SK-MEL-5 (cell line): ENCODE data around the gene MEF2A. TPM values are rescaled to one million over a fixed set of nuclear protein-coding genes. Genes with fewer than 3 reads are reported as not detected.
A peak's percentile ranks its signal among the peaks of the same experiment; 100 is the strongest.

Source experiments
- DNase-seq: peaks from one replicate; pipeline ENCODE4 v3.0.0-alpha.2; 2016; ENCODE audit warnings: low read depth, low spot score
- in situ Hi-C: cut with HindIII; loops from 2 replicates; pipeline ENCODE4 v1.10.0; 2016; ENCODE audit warnings: low sequenced_read_pairs, high pct_unique_total_duplicates, low pct_unique_long_range_greater_than_20kb
- total RNA-seq: library from RNA; depleted of rRNA; stranded (reverse); fragments of >200 nt; shearing (Covaris generic); gene quantifications from 2 replicates; pipeline ENCODE4 v1.2.3, GENCODE V29; 2014

The MEF2A gene
- total RNA-seq, 1 experiment from 2014 or later, result 29.9 TPM

DNA sequence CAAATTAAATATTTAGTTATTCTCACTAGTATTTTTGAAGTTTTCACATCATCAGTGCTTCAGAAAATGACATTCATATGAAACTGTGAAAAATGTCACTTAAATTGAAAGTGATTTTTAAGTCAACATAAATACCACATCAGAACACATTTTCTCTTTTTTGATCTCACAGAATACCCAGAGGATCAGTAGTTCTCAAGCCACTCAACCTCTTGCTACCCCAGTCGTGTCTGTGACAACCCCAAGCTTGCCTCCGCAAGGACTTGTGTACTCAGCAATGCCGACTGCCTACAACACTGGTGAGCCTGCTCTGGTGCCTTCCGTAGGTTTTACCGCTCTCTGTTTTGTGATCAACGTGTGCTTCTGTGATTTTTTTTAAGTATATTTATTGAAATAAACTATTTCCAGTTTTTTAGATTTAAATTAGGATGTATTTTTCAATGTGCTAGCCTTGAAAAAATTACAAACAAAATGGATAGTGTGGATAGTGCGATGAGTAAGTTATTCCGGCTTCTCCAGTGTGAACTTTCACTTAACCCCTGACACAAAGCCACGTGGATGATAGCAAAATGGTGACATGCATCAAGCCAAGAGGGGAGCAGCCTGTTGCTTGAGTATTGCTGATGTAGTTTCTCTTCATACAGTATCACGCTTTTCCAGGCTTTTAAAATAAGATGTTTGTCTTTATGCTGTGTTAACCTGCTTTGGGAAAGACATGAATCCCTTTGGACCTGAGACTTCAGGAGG lies 140.9 kb downstream of the MEF2A start:
- no peak for DNase-seq
- in situ Hi-C loops, result no loop called here

DNA sequence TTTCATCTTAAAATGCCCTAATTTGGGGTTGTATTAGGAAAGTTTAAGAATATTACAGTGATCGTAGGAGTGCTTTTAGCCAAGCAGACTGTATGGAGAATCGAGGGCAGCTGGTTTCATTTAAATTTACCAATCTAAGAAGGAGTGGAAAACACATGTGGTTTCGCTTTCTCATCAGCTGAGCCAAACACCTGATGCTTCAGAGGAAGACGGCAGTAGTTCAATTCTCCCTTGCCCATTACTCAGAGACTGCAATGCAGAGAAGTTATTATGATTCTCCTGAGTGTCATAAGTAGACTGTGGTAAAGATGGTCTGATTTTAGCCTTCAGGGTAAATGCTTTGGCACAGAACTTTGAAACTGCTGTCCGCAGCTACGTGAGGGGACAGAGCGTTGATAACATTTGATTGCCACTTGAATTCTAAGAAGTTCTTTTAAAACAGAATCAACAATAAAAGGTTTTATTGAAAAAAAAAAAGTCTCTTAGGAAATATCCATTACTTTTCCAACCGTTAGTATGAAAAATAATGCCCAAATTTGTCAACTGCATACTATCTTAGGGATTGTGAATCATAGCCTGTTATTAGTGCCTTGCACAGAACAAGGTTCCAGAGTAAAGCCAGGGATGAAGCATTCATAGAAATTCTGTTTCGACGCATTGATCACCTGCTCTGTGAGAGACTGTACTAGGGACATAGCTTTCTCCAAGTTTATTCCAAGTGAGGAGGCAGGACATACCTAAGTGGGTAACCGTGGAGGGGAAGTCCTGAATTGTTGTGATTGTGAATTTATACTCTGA lies 141.9 kb downstream of the MEF2A start:
- in situ Hi-C loops, result no loop called here
- no peak for DNase-seq

DNA sequence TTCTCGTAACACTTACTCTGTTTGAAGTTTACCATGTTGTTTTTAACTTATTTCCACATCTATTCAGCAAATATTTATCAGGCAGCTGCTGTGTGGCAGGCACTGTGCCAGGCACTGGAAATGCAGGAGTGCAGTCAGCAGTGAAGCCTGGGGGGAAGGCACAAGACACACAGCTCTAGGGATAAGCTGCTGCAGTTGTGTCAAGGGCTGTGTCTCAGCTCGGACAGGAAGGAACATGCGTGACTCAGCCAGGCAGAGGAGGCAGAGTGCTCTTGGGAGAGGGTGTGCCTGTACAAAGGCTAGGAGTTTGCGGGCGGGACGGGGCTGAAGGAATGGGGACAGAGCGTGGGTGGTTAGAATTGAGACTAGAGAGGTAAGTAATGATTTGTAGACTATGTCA lies 142.8 kb downstream of the MEF2A start:
- in situ Hi-C loops, result no loop called here
- peak; percentile 8 for DNase-seq

DNA sequence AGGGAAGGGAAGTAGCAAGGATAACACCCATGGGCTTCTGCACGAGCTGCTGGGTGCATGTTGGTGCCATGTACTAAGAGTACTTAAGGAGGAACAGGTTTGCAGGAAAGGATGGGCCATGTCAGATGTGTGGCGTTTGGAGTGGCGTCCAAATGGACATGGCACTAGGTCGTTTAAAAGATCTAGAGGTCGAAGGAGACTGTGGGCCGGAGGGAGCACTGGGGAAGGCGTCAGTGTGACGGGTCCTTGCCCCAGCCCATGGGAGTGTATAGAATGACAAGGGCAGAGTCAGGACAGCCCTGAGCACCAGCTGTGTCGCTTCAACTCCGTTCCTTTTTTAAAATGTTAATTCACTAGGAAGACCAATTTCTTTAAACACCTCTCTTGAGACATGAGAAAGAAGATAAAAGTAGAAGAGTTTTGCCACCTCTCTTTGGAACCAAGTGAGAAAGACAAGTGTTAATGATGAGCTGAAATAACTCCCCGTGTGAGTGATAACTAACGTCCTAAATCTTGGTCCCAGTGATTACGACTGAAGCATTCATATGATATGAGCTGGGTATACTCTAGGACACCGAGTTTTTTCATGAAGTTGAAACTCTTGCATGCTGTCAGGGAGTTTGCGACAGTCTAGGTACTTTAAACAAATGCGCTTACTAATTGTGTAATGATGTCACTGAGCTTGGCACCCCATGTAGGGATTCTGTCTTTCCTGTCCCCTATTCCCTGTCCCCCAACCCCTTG lies 143.6 kb downstream of the MEF2A start:
- in situ Hi-C loops, result no loop called here

DNA sequence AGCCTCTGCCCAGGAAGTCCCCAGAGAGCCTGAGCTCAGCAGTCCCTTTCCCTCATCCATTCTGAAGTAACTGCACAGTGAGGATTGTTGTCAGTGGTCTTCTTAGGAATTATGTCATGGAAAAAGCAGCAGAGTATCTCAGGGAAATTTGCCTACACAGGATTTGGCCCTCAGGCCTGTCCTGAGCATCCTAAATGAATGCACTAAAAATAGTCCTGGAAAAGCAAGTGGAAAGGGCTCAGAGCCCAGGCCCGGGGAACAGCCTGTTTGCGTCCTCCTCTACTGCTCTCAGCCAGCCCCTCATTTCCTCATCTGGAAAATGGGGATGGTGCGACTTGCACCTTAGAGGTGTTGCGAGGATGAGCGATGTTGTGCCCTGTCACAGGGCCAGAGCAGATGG lies 145.8 kb downstream of the MEF2A start:
- in situ Hi-C loops, result no loop called here

More for the DNA sequence above, 143.6 kb downstream of the MEF2A start:
- DNase-seq, result no peak

DNA sequence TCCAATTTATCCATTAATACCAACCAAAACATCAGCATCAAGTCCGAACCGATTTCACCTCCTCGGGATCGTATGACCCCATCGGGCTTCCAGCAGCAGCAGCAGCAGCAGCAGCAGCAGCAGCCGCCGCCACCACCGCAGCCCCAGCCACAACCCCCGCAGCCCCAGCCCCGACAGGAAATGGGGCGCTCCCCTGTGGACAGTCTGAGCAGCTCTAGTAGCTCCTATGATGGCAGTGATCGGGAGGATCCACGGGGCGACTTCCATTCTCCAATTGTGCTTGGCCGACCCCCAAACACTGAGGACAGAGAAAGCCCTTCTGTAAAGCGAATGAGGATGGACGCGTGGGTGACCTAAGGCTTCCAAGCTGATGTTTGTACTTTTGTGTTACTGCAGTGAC lies 146.6 kb downstream of the MEF2A start:
- DNase-seq, result no peak
- in situ Hi-C loops, result no loop called here

More for the DNA sequence above, 145.8 kb downstream of the MEF2A start:
- DNase-seq, result no peak

DNA sequence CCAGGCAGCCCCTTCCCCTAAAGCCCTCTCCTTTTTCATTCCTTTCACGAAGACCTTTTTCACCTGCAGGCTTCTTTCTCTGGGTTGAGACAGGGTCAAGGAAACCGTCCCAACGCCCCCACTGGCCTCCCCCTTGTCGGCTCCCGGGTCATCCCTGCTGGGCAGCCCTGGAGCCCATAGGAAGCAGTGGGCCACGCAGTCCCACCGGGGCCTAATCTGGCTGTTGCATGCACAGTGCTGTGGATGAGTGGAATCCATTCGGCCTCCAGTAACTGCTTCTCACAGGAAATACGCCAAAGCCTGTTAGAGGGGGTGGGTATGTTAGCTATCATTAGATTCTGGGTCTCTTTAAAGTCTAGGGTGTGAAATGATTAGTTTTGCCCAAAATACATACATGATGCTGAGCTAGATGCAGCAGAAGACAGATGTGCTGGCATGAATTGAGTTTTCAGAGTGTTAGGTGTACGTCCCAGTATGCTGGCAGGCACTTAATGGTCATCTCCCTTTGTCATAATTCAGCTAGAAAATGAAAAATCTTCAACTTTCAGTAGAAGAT lies 150.8 kb downstream of the MEF2A start:
- no peak for DNase-seq
- in situ Hi-C loops, result no loop called here

DNA sequence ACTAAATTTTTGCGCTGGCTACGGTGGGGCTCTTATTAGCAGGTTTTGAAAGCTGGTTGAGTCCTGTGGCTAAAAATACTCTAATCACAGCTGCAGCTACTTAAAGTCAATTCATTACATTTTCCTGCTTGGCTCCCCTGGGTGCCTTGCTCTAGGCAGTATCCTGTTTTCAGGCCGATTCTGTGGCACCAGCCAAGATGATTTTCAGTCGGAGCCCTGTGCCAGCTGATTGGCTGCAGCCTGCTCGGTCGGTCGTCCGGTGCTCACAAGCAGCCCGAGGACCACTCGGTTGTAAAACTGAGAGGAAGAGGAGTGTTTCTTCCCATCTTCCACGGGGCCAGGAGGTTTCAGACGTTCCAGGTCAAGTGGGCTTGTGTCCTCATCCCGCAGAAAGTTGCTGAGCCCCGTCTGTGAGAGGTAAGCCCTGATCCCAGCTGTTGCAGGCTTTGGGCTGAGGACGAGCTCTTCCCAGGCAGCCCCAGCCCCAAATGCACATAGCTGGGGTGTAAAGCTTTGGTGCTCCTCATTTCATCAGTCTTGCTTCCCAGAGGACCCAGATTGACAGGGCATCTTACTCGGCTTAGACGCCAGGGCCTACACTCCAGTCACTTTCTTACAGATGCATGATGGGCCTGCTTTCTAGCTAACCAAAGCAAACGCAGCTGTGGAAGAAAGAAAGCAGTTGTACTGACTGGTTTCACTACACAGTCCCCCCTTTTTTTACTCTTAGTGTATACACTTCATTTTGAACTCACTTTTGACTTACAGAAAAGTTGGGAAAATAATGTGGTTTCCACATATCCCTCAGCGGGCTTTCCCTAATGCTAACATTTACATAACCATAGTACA lies 151.6 kb downstream of the MEF2A start:
- in situ Hi-C loops, result no loop called here

DNA sequence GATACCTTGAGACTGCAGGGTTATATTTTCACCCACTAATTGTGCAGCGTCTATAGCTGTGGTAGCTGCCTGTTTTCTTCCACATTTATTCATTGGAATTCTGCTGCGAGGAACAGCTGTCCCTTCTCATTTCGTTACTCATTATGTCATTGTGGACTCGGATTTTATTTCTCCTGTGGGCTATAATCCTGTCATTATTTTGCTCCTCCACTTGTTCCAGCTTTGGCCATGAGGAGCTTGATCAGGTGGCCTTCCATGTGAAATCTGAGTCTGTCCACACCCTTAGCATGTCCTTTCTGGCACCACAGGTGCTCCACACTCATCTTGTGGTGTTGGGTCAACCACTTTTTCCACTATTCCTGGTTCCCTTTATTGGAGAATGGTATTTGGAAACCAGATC lies 152.6 kb downstream of the MEF2A start:
- no peak for DNase-seq
- in situ Hi-C loops, result no loop called here

More for the DNA sequence above, 151.6 kb downstream of the MEF2A start:
- no peak for DNase-seq

DNA sequence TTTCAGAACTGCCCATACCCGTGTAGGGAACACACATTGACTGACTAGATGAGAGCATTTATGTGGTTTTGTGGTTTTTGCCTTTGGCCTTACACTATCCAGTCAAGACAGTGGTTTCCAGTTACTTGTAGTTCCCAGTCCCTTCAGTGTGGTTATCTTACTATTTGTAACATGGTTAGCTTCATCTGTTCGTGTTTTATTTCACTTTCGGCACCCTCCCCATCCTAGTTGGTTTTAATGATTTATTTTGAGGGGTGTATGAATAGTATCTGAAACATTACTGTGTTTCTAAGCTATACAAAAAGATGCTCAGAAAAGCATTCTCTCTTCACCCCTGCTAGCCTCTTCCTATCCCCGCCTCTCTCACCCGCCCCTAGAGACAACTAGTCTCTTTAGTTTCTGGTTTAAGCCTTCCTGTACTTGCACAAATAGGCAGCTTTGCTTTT lies 153.3 kb downstream of the MEF2A start:
- no peak for DNase-seq

DNA sequence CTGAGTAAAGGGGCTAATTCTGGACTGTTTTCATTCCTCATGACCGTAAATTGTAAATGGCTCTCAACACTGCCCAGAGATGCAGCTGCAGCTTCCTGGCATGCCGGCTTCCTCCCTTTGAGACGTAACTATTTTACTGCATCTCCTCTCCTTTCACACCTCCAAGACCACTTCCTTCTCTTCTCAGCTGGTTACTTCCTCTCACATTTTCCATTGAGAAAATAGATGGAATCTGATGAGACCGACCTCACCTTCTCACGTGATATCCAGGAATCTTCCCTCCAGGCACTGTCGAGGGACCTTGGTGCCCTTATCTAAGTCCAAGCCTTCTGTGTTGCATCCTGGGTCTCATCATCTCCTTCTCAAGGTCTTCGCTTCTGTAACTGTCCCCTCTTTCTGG lies 154.7 kb downstream of the MEF2A start:
- in situ Hi-C loops, result no loop called here
- DNase-seq, result no peak

More for the DNA sequence above, 153.3 kb downstream of the MEF2A start:
- in situ Hi-C loops, result no loop called here

DNA sequence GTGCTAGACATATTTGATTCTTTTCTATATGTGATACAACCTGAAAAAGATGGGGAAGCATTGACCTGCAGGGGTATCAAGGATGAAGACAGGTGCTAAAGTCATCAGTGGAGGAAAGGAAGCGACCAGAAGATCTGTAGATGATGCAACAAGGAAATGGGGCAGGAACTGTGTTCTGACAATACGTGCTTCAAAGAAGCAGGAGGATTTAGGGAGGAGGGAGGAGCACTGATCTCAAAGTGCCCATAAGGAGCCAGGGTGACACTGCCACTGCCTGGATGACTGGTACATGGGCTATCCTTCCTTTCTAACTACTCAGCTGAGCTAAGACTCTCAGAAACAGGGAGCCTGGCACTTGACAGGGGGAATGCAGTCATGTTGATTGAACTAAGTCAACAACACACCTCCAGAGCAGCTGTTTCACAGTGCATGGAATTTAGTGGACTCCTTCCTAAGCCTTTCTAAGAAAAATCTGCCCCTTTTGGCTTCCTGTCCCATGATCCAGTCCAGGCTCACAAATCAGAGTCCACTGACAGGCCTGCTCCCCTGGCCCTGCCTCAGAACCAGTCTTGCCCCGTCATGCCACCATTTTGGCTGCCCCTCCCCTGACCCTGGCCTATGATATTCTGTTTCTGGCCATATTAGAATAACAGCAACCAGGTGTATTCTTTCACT lies 155.5 kb downstream of the MEF2A start:
- in situ Hi-C loops, result no loop called here
- no peak for DNase-seq

DNA sequence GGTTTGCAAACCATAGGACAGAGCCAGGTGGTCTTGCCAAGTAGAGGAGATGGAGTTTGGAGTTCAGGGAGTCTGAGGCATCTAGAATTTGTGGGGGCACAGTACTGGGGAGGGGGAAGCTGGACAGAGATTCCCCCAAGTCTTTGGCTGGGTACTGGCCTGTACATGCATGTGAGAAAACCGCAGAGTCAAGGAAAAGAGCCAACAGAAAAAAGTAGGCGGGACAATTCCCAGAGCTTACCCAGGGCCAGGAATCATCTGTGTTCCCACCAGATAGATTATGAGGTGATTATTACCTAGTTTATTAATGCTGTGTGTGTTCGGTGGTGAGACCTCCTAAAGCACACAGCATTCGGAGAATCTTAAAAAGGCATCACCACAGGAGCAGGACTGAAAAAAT lies 156.1 kb downstream of the MEF2A start:
- in situ Hi-C loops, result no loop called here
- no peak for DNase-seq

DNA sequence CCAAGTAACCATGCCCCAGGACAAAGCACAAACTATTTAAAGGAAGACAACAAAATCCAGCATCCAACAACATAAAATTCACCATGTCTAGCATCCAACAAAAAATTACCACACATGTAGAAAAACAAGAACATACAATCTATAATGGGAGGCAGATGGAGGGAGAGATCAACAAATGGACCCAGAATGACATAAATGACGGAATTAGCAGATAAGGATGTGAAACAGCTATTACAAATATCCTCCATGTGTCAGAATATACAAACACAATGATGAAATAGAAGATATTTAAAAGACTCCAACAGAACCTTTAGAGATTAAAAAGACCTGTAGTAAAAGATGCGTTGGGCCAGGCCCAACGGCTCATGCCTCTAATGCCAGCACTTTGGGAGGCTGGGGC lies 156.6 kb downstream of the MEF2A start:
- no peak for DNase-seq
- in situ Hi-C loops, result no loop called here

DNA sequence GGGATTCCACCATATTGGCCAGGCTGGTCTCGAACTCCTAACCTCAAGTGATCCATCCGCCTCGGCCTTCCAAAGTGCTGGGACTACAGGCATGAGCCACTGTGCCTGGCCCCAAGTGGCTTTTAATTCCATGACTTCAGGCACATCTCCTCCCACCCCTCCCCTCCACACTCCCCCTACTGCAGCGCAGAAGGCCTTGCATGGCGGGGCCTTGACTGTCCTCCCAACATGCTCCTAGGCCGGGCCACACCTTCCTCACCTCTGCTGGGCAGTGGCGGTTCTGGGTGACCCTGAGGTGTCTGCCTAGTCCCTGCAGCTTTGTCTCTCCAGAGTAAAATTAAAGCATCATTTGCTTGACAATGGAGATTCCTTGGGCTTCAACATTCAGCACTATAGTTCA lies 160.5 kb downstream of the MEF2A start:
- no peak for DNase-seq
- in situ Hi-C loops, result no loop called here

DNA sequence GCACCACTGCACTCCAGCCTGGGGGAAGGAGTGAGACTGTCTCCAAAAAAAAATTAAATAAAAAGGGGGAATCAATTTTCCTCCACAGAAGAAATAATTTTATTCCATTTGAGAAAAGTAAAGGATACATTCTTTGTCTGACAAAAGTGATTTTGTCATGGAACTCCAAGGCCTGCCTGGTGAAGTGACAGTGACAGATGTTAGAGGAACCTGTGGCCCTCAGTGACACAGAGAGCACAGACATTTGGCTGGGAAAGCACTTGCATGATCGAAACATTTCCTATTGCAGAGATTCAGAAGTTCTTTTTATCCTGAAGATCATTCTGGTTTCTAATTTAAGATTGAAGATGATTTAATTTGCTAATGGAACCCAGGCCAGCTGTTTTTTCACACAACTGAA lies 161.5 kb downstream of the MEF2A start:
- in situ Hi-C loops, result no loop called here
- DNase-seq, result no peak

DNA sequence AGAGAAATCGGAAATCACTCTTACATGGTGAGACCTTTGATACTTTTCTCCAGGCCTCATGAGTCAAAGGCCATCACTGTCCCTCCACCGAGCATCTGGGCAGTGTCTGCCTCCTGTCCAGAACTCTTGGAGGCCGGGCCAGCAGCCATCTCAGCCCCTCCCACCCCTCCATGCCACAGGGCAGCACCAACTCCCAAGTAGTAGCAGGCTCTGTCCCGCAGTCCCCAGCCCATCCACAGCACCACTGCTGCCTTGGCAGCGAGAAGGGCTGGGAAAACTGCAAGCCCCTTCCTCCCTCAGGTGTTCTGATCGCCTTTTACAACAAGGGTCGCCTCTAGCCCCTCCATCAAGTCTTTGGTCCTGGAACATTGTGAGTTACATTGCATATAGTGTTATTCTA lies 161.9 kb downstream of the MEF2A start:
- no peak for DNase-seq
- in situ Hi-C loops, result no loop called here
